ENCODE data around the gene PAMR1.

The PAMR1 gene

GRCh38 chr11:35398881-35399280 lies 126.5 kb downstream of the PAMR1 start:
- DNase-seq (ENCODE audit: low read depth): no peak

- no peak for DNase-seq (ENCODE audit: low read depth)
Observed at GRCh38 chr11:35394941-35395340, 130.5 kb downstream of the PAMR1 start.

- DNase-seq (ENCODE audit: low read depth): no peak
Observed at GRCh38 chr11:35393098-35393497, 132.3 kb downstream of the PAMR1 start.

GRCh38 chr11:35391922-35392688 lies 133.3 kb downstream of the PAMR1 start:
- peak; percentile 58 for DNase-seq (ENCODE audit: low read depth)

- DNase-seq (ENCODE audit: low read depth): peak; percentile 67
Observed at GRCh38 chr11:35390737-35391682, 134.4 kb downstream of the PAMR1 start.

GRCh38 chr11:35389897-35390465 lies 135.4 kb downstream of the PAMR1 start:
- DNase-seq (ENCODE audit: low read depth): no peak

GRCh38 chr11:35389112-35389511 lies 136.3 kb downstream of the PAMR1 start:
- no peak for DNase-seq (ENCODE audit: low read depth)

- DNase-seq (ENCODE audit: low read depth): no peak
Observed at GRCh38 chr11:35388061-35388460, 137.4 kb downstream of the PAMR1 start.

- no peak for DNase-seq (ENCODE audit: low read depth)
Observed at GRCh38 chr11:35387111-35387982, 138.1 kb downstream of the PAMR1 start.

GRCh38 chr11:35383953-35384352 lies 141.5 kb downstream of the PAMR1 start:
- no peak for DNase-seq (ENCODE audit: low read depth)

Measured in stromal cell of bone marrow (primary cell).